H9 (cell line): ENCODE measurements around the gene CD209. TPM values are rescaled to one million over a fixed set of nuclear protein-coding genes. Genes with fewer than 3 reads are reported as not detected.
"Not testable (repeated sequence)": the region's sequence is repeated elsewhere in the genome, so short reads cannot be mapped to it uniquely, and the experiment has no call there.

Experiments
- DNase-seq: peaks from one replicate; pipeline ENCODE4 v3.0.0-alpha.2; 2017
- H2AFZ ChIP-seq: one replicate; pipeline ENCODE4 v1.6.1; 2013; ENCODE audit warnings: mild to moderate bottlenecking, low read length, control low read depth, moderate library complexity
- H2AK5ac ChIP-seq: 2 replicates; pipeline ENCODE4 v1.6.1; 2013; ENCODE audit warnings: low read length, control low read depth, mixed read lengths; ENCODE audit not compliant: insufficient read length
- H2BK120ac ChIP-seq: one replicate; pipeline ENCODE4 v1.6.1; 2013; ENCODE audit warnings: low read depth, mild to moderate bottlenecking, low read length, control low read depth, inconsistent platforms; ENCODE audit not compliant: poor library complexity, severe bottlenecking
- H2BK12ac ChIP-seq: 2 replicates; pipeline ENCODE4 v1.6.1; 2013; ENCODE audit warnings: low read length, control low read depth, mixed read lengths, low read depth; ENCODE audit not compliant: insufficient read length
- H2BK15ac ChIP-seq: 2 replicates; pipeline ENCODE4 v1.6.1; 2013; ENCODE audit warnings: low read depth, low read length, control low read depth
- H2BK20ac ChIP-seq: one replicate; pipeline ENCODE4 v1.6.1; 2013; ENCODE audit warnings: low read depth, mild to moderate bottlenecking, low read length, control low read depth, inconsistent platforms; ENCODE audit not compliant: poor library complexity, severe bottlenecking
- H2BK5ac ChIP-seq: 2 replicates; pipeline ENCODE4 v1.6.1; 2013; ENCODE audit warnings: low read length, control low read depth, mixed read lengths; ENCODE audit not compliant: insufficient read length
- H3K14ac ChIP-seq: 2 replicates; pipeline ENCODE4 v1.6.1; 2013; ENCODE audit warnings: low read length, control low read depth; ENCODE audit not compliant: insufficient read depth
- H3K18ac ChIP-seq: 2 replicates; pipeline ENCODE4 v1.6.1; 2013; ENCODE audit warnings: low read depth, mild to moderate bottlenecking, mixed read lengths, low read length, control low read depth; ENCODE audit not compliant: insufficient read length
- H3K23ac ChIP-seq: 2 replicates; pipeline ENCODE4 v1.6.1; 2013; ENCODE audit warnings: low read length, control low read depth, mixed read lengths, low read depth; ENCODE audit not compliant: insufficient read length
- H3K23me2 ChIP-seq: 2 replicates; pipeline ENCODE4 v1.6.1; 2013; ENCODE audit warnings: low read depth, mild to moderate bottlenecking, mixed read lengths, low read length, control low read depth; ENCODE audit not compliant: insufficient read length, poor library complexity, severe bottlenecking
- H3K27ac ChIP-seq: 2 replicates; pipeline ENCODE4 v1.5.1; 2013; ENCODE audit warnings: low read length, control low read depth, mixed read lengths, low read depth; ENCODE audit not compliant: insufficient read length
- H3K27me3 ChIP-seq: 2 replicates; pipeline ENCODE4 v1.6.1; 2013; ENCODE audit warnings: low read length, control low read depth, inconsistent platforms; ENCODE audit not compliant: insufficient read depth
- H3K4ac ChIP-seq: 2 replicates; pipeline ENCODE4 v1.6.1; 2013; ENCODE audit warnings: low read depth, mild to moderate bottlenecking, control low read depth, inconsistent platforms, low read length, moderate library complexity
- H3K4me1 ChIP-seq: 2 replicates; pipeline ENCODE4 v1.6.1; 2013; ENCODE audit warnings: low read length, control low read depth, inconsistent platforms; ENCODE audit not compliant: insufficient read depth
- H3K4me2 ChIP-seq: 2 replicates; pipeline ENCODE4 v1.6.1; 2013; ENCODE audit warnings: low read length, control low read depth, mixed read lengths; ENCODE audit not compliant: insufficient read length, insufficient read depth
- H3K56ac ChIP-seq: 2 replicates; pipeline ENCODE4 v1.6.1; 2013; ENCODE audit warnings: low read depth, mild to moderate bottlenecking, mixed read lengths, low read length, control low read depth; ENCODE audit not compliant: insufficient read length
- H3K79me1 ChIP-seq: 2 replicates; pipeline ENCODE4 v1.6.1; 2013; ENCODE audit warnings: low read depth, mild to moderate bottlenecking, moderate library complexity, low read length, control low read depth, inconsistent platforms; ENCODE audit not compliant: insufficient read depth, poor library complexity, severe bottlenecking
- H3K79me2 ChIP-seq: 2 replicates; pipeline ENCODE4 v1.6.1; 2013; ENCODE audit warnings: low read length, control low read depth, inconsistent platforms; ENCODE audit not compliant: insufficient read depth
- H3K9ac ChIP-seq: 2 replicates; pipeline ENCODE4 v1.6.1; 2013; ENCODE audit warnings: low read length, control low read depth, mixed read lengths; ENCODE audit not compliant: insufficient read length; ENCODE audit errors: extremely low read depth
- H3K9me3 ChIP-seq: one replicate; pipeline ENCODE4 v1.6.1; 2013; ENCODE audit warnings: low read depth, low read length, inconsistent platforms; ENCODE audit not compliant: control insufficient read depth
- H3T11ph ChIP-seq: one replicate; pipeline ENCODE4 v1.6.1; 2013; ENCODE audit warnings: mild to moderate bottlenecking, low read length, control low read depth, inconsistent platforms
- H4K20me1 ChIP-seq: one replicate; pipeline ENCODE4 v1.6.1; 2013; ENCODE audit not compliant: control insufficient read depth, insufficient read length, insufficient read depth
- H4K5ac ChIP-seq: 2 replicates; pipeline ENCODE4 v1.6.1; 2013; ENCODE audit warnings: low read depth, mild to moderate bottlenecking, mixed read lengths, low read length, control low read depth; ENCODE audit not compliant: insufficient read length
- H4K8ac ChIP-seq: replicated peaks from 2 replicates; pipeline ENCODE4 v1.6.1; 2013; ENCODE audit warnings: low read length, control low read depth, mixed read lengths, low read depth; ENCODE audit not compliant: insufficient read length
- H4K91ac ChIP-seq: 2 replicates; pipeline ENCODE4 v1.6.1; 2013; ENCODE audit warnings: low read depth, mild to moderate bottlenecking, moderate library complexity, mixed read lengths, low read length, control low read depth; ENCODE audit not compliant: insufficient read length
- H3K27ac Mint-ChIP-seq, 3 experiments: 2 replicates in 2 of 3; 3 replicates in 1 of 3; pipeline ENCODE4 v1.8.0; 2020 to 2021; ENCODE audit warnings: mixed read lengths in 3 of 3, mild to moderate bottlenecking in 1 of 3, moderate library complexity in 1 of 3
- H3K27me3 Mint-ChIP-seq: 2 replicates; pipeline ENCODE4 v1.8.0; 2021; ENCODE audit warnings: low read depth, mild to moderate bottlenecking, moderate library complexity, mixed read lengths
- H3K36me3 Mint-ChIP-seq, 3 experiments: 2 replicates in 2 of 3; 3 replicates in 1 of 3; pipeline ENCODE4 v1.8.0; 2020 to 2021; ENCODE audit warnings: low read depth in 3 of 3, mixed read lengths in 3 of 3; ENCODE audit not compliant: insufficient read depth in 1 of 3
- H3K4me1 Mint-ChIP-seq, 2 experiments: 2 replicates each; pipeline ENCODE4 v1.8.0; 2020; ENCODE audit warnings: mixed read lengths in 2 of 2
- H3K4me3 Mint-ChIP-seq, 2 experiments: 2 replicates in 1 of 2; 3 replicates in 1 of 2; pipeline ENCODE4 v1.8.0; 2020 to 2021; ENCODE audit warnings: mild to moderate bottlenecking in 2 of 2, mixed read lengths in 2 of 2, moderate library complexity in 1 of 2
- H3K9me3 Mint-ChIP-seq, 2 experiments: 2 replicates in 1 of 2; 3 replicates in 1 of 2; pipeline ENCODE4 v1.8.0; 2020; ENCODE audit warnings: mild to moderate bottlenecking in 2 of 2, mixed read lengths in 2 of 2, moderate library complexity in 1 of 2
- WGBS: extraction: QIAGEN DNeasy Blood & Tissue Kit; methylation state at CpG from one replicate; pipeline ENCODE4 v1.1.7; 2013; ENCODE audit warnings: missing lambda C conversion rate, low lambda C conversion rate, mixed read lengths; ENCODE audit not compliant: insufficient read length; ENCODE audit errors: extremely low coverage; 5-methylcytosine and 5-hydroxymethylcytosine counted together
- total RNA-seq: library from RNA; stranded (reverse); gene quantifications from 2 replicates; pipeline ENCODE4 v1.2.1, GENCODE V29; 2021
- TF ChIP-seq, protein P1 (sequence below): fragments of 200-600 bp; sonication (generic); conservative IDR thresholded peaks from 3 replicates; pipeline ENCODE4 v1.8.0; 2021; ENCODE audit warnings: antibody characterized with exemption, mild to moderate bottlenecking

Gene CD209
- total RNA-seq, 1 experiment from 2014 or later = not detected

DNA sequence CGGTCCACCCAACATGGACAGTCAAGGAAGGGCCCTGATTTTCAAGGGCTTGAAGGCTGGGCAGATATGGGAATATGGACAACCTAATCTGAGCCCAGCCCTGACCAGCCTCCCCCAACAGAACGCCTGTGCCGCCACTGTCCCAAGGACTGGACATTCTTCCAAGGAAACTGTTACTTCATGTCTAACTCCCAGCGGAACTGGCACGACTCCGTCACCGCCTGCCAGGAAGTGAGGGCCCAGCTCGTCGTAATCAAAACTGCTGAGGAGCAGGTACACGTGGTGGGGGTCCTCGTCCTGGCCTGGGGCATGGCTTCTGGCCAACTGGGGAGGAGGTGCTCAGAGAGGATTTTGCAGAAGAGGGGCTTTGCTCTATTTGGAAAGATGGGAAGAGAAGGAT, 19.2 kb upstream of the CD209 start:
- Histone ChIP-seq H2BK12ac (no peak overlapping the region), H3K4ac (no peak overlapping the region), H2BK5ac (no peak overlapping the region), H3K27ac (no peak overlapping the region), H3K23me2 (no peaks in the 10 kb centered on the region), H2AFZ (no peak overlapping the region), H3K9me3 (no peaks in the 10 kb centered on the region), H2AK5ac (no peak overlapping the region), H3K79me1 (no peaks in the 10 kb centered on the region), H2BK15ac (no peak overlapping the region), H3K4me1 (no peaks in the 10 kb centered on the region), H3K56ac (no peak overlapping the region), H3T11ph (no peak overlapping the region), H3K4me2 (no peak overlapping the region), H4K91ac (no peak overlapping the region), H3K18ac (no peak overlapping the region), H3K9ac (no peak overlapping the region), H3K14ac (no peak overlapping the region), H2BK20ac (no peak overlapping the region), H3K79me2 (no peaks in the 10 kb centered on the region), H3K27me3 (no peaks in the 10 kb centered on the region), H3K23ac (no peak overlapping the region), H4K5ac (no peak overlapping the region), H2BK120ac (no peak overlapping the region), H4K20me1 (no peaks in the 10 kb centered on the region), H4K8ac (no peak overlapping the region)
- Mint-ChIP-seq H3K27me3 (peaks cover 41% of the 10 kb centered on the region), H3K36me3 (peaks cover 0 to 12% (median 2%) of the 10 kb centered on the region in 3 experiments; a peak in 3 of 7 replicates), H3K4me3 (no peak overlapping the region), H3K27ac (no peak overlapping the region), H3K4me1 (peaks cover 6 to 12% of the 10 kb centered on the region in 2 experiments), H3K9me3 (peaks cover 7 to 8% of the 10 kb centered on the region in 2 experiments)
- no CpG with 5 or more reads among the region's 11 CpGs for WGBS
- DNase-seq = no peak
- TF ChIP-seq, protein P1, sequence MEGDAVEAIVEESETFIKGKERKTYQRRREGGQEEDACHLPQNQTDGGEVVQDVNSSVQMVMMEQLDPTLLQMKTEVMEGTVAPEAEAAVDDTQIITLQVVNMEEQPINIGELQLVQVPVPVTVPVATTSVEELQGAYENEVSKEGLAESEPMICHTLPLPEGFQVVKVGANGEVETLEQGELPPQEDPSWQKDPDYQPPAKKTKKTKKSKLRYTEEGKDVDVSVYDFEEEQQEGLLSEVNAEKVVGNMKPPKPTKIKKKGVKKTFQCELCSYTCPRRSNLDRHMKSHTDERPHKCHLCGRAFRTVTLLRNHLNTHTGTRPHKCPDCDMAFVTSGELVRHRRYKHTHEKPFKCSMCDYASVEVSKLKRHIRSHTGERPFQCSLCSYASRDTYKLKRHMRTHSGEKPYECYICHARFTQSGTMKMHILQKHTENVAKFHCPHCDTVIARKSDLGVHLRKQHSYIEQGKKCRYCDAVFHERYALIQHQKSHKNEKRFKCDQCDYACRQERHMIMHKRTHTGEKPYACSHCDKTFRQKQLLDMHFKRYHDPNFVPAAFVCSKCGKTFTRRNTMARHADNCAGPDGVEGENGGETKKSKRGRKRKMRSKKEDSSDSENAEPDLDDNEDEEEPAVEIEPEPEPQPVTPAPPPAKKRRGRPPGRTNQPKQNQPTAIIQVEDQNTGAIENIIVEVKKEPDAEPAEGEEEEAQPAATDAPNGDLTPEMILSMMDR = no peak

DNA sequence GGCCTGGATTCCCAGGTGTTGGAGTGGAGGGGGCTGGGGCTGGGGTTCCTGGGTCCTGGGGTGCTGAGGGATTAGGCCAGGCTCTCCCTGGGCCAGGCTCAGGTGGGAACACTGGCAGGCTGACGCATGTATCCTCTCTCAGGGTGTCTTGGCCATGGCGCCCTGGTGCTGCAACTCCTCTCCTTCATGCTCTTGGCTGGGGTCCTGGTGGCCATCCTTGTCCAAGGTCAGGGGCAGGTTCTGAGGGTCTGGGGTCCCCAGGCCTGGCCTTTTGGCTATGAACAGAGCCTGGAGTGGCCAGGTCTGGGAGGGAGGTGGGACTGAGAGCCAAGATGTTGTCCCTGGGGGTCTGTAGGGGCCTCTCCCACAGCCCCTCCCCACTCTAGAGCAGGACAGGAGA, 17.7 kb upstream of the CD209 start:
- not testable (repeated sequence) for H3K9ac ChIP-seq, H4K8ac ChIP-seq, DNase-seq, H3K27ac ChIP-seq, H3K79me1 ChIP-seq, H2BK20ac ChIP-seq, H2BK12ac ChIP-seq, H3K14ac ChIP-seq, H3K79me2 ChIP-seq, H2AFZ ChIP-seq, H3K56ac ChIP-seq, H2BK15ac ChIP-seq, H3K4me1 ChIP-seq, H4K5ac ChIP-seq, H2BK120ac ChIP-seq, H2BK5ac ChIP-seq, H3K27me3 ChIP-seq, H3K4me3 Mint-ChIP-seq, H4K91ac ChIP-seq, H3K27ac Mint-ChIP-seq, H3K23ac ChIP-seq, H3K4me2 ChIP-seq, H4K20me1 ChIP-seq, H3K9me3 ChIP-seq, H3K23me2 ChIP-seq, H3K4ac ChIP-seq, H2AK5ac ChIP-seq, H3T11ph ChIP-seq, H3K18ac ChIP-seq
- Mint-ChIP-seq H3K36me3 (peaks cover 0 to 12% (median 2%) of the 10 kb centered on the region in 3 experiments; a peak in 3 of 7 replicates), H3K4me1 (peaks cover 6 to 12% of the 10 kb centered on the region in 2 experiments), H3K9me3 (peaks cover 8 to 17% of the 10 kb centered on the region in 2 experiments), H3K27me3 (peaks cover 34% of the 10 kb centered on the region)
- no CpG with 5 or more reads among the region's 2 CpGs for WGBS
